ENCODE data around the gene PCK2.

- no peak for TF ChIP-seq TARDBP (IDR thresholded peaks at IDR 0.05)
- TF ChIP-seq FOXM1 (IDR thresholded peaks at IDR 0.05; ENCODE audit: borderline replicate concordance): no peak
- no peak for TF ChIP-seq SP1 (IDR thresholded peaks at IDR 0.05)
- TF ChIP-seq CTBP1 (IDR thresholded peaks at IDR 0.05; ENCODE audit: borderline replicate concordance): no peak
- no peak for TF ChIP-seq BHLHE40 (IDR thresholded peaks at IDR 0.05; ENCODE audit: borderline replicate concordance)
- no peak for TF ChIP-seq ARNT (IDR thresholded peaks at IDR 0.05)
- no peak for TF ChIP-seq NFRKB (IDR thresholded peaks at IDR 0.05)
- TF ChIP-seq FOXK2 (IDR thresholded peaks at IDR 0.05): no peak
- no peak for TF ChIP-seq ELF4 (IDR thresholded peaks at IDR 0.05)
- no peak for TF ChIP-seq LEF1 (IDR thresholded peaks at IDR 0.05; ENCODE audit: borderline replicate concordance)
- TF ChIP-seq HDGF (IDR thresholded peaks at IDR 0.05; ENCODE audit: borderline replicate concordance): no peak
- TF ChIP-seq ZNF384 (IDR thresholded peaks at IDR 0.05): no peak
Measured at GRCh38 chr14:24085215-24085614, 8.9 kb upstream of the PCK2 start.
